Inflammatory macrophage treated with lipopolysaccharide for 4 hours (primary cell): ENCODE results near the gene MRPL12.
A peak's percentile ranks its signal among the peaks of the same experiment; 100 is the strongest.

Experiments used
- DNase-seq: peaks from one replicate; pipeline ENCODE4 v3.0.0-alpha.2; 2020

The MRPL12 gene

DNA sequence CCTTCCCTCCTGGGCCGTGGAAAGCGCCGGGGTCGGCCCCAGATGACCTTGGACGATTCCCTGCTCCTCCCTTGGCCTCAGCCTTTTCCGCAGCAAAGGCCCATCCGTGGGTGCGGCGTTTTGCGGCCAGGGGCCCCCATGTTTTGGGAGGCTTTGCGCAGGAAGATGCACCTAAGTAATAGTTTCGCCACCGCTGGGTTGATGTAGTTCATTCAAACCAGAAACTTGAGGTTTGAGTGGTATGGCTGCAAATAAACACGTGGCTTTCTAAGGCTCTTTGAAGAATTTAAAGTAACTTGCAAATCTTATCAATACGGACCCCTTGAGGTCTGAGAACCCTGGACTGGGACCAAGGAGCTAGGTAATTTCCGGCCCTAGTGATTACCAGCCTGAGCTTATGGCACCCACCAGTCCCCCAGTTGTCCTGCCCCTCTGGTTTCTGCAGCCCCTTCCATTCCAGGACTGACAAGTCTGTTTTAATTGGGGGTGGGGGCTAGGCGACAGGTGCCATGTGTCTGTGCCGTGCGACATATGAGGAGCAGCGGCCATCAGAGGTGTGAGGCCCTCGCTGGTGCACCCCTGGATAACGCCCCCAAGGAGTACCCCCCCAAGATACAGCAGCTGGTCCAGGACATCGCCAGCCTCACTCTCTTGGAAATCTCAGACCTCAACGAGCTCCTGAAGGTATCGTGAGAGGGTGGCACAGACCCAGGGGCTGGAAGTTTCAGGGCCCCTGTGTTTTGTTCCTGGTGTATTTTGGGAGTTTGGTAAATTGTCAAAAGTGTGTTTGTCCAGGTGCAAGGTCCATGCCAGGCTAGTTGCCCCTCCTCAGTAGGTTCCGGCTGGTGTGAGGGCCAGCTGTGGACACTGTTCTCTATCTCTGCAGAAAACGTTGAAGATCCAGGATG lies 834 bp downstream of the MRPL12 start:
- no peak for DNase-seq

DNA sequence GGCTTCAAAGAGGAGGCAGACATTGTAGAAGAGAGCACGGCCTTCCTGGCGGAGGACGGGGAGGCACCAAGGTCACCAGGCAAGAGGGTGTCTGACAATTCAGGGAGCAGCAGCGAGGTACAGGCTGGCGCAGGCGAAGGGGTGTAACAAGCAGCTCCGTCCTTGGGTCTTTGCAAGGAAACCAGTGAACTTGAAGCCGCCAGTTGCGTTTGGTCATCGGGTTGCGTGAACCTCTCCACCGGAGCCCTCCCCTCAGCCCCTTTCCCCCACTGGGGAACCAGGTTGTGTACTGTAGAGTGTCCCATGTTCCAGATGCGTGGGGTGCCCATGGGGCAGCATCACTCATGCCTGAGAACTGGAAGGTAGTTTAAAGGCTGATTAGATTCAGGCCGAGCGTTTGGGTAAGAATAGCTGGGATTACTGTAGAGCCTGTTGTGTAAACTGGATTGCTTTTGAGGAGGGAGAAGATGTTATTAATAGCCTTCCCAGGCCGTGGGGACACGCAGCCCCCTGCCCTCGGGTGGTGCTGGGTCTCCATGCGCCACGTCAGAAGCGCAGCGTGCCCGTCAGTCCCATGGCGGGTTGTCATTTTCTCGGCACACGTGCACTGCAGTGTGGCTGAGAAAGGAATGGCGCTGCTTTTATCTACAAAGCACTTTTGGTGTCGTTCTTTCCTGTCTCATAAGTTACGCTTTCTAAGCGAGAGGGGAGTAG lies 2.5 kb downstream of the MRPL12 start:
- no peak for DNase-seq

DNA sequence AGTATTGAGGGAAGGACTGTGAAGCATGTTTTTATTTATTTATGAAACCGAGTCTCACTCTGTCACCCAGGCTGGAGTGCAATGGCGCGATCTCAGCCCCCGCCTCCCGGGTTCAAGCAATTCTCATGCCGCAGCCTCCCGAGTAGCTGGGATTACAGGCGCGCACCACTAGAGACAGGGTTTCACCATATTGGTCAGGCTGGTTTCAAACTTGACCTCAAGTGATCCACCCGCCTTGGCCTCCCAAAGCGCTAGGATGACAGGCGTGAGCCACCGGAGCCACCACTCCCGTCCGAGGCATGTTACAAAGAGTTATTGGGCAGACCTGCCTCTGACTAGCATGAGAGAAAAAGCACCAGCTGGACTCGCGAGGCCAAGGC lies 3.1 kb downstream of the MRPL12 start:
- no peak for DNase-seq

DNA sequence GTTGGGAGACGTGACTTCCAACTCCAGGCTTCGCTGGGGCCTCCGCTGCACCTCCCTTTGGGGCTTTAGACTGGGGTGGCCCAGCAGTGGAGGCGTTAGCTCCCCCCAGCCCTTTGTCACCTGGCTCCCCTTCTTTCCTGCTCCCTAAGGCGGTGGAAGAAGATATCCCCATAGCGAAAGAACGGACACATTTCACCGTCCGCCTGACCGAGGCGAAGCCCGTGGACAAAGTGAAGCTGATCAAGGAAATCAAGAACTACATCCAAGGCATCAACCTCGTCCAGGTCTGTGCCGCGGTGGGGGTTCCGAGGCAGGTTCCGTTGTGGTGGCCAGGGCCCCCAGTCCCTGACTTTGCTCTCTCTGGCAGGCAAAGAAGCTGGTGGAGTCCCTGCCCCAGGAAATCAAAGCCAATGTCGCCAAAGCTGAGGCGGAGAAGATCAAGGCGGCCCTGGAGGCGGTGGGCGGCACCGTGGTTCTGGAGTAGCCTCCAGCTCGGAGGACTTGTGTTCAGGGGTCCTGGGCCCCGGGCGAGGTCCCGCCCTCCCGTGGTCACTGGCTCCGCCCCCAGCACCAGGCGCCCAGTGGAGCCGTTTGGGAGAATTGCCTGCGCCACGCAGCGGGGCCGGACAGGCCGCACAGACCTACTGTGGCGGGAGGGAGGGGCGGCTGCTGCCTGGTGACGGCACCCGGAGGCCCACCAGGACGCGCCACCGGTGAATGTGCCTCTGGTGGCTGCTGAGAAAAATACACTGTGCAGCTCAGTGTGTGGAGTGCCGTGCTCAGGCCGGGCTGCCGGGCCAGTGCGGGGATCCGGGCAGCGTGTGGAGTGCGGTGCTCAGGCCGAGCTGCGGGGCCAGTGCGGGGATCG lies 3.8 kb downstream of the MRPL12 start:
- no peak for DNase-seq

DNA sequence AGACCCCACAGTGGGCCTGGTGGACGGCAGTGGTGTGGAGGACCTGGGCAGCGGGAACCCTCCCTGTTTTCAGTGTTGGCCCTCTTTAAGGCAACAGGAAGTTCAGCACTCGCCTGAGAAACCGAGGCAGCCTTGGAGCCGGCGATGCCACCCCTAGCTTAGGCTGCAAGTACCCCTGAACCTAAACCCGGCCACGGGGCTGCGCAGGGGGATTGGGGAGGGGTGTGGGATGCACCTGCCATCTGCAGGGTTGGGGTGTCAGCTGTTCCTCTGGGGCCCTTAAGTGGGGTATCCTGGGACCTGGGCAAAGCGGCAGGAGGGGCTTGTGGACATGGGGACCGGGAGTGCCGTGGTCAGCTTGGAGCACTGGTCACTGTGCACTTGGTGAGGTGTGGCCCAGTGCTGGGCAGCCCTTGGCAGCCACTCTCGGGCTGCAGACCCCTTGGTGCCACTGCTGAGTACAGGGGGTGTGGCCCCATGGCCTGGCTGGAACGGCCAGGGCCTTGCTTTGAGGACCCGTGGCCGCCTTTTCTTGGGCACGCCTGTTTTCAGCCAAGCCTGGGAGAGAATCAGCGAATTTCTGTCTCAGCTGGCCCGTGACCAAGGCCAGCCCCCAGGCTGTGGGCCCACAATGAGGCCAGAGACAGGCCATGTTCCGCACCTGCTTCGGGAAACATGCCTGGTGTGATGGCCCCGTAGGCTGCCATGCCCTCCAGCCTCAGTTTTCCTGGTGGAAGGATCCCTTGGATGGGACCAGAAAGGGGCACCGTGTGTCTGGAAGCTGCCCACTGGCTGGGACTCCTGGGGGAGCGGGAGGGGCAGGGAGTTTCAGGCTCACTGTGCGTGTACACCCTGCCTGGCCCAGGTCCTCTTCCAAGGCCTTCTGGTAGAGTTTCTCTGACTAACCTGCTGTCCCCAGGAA lies 4.8 kb downstream of the MRPL12 start:
- DNase-seq = no peak

DNA sequence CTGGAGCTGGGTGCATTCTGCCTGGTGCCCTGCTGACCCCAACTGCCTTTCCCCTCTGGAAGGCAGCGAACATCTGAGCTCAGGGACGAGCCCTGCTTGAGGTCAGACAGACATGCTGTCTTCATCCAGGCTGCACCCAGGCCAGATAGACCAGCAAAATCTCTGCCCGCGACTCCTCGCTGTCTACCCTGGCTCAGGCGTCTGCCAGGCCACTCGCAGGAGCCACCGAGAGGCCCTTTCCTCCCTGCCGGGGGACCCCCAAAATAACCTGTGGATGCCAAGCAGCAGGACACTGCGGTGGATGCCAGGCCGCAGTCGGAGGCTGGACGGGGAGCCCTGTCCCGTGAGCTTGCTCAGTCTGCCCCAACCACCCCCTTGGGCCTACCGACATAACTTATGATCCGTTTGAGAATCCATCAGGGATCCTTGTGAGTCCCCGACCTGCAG lies 5.6 kb downstream of the MRPL12 start:
- no peak for DNase-seq

DNA sequence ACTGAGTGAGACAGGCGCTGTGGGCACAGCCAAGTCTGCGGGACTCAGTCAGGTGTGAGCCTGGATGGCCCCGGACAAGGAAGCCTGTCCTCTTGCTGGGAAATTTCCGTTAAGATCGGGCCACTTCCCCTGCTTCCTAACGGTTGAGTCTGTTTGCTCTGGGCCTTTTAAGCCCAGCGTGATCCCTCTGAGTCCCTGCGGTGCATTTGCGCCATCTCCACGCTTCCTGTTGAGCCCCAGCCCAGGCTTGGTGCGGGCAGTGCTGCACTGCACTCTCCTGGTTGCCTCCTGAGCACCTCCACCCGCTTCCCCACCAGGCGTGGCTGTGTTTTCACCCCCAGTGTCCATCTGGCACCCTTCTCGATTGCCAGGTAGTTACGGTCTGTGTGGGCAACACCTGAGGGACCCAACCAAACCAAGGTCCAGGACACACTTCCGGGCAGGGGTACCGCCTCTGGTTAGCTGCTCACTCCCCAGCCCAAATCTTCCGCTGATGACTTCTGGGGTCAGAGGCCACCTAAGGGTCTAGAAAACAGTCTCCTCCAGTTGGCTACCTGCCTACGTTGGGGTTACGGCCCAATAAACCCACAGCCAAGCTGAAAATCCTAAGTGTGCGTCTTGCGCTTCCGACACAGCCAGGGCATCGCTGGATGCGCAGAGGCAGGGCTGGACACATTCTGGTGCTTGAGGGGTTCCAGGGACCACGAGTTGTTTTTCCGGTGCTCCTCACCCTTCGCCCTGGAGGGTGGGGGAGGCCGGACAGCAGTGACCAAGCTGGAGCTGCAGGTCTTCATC lies 7.5 kb downstream of the MRPL12 start:
- peak; percentile 41 for DNase-seq

DNA sequence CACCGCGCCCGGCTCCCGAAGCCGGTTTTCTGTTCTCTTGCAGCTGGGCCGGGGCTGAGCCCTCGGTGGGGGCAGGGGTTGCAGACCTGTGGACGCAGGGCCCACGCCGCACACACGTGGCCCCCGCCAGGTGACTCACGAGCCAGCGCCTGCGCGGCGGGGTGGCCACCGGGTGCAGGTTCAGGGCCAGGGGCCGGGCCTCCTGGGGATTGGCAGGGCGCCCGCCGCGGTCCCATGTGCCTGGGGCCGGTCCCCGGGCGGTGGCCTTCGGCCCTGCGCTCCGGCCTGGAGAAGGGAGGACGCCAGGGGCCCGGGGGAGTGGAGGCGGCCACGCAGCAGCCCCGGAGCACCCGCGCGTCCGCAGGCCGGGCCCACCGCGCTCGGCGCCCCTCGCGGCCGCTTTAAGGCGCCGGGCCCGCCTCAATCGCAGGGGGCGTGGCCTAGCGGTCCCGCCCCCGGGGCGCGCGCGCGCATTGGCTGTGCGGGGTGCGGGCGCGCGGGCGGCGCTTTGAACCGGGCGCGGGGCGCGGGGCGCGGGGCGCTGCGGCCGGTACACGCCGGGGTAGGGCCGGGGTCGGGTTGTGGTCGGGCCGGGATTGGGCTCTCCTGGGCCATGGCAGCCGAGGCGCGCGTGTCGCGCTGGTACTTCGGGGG lies 8.8 kb downstream of the MRPL12 start, which contains the start of gene SLC25A10:
Gene SLC25A10, plus strand, starts transcription at position 471 of the 654 bp plus-strand sequence. Its CDS starts 143 bp downstream, at position 614.
- DNase-seq = peak; percentile 69

DNA sequence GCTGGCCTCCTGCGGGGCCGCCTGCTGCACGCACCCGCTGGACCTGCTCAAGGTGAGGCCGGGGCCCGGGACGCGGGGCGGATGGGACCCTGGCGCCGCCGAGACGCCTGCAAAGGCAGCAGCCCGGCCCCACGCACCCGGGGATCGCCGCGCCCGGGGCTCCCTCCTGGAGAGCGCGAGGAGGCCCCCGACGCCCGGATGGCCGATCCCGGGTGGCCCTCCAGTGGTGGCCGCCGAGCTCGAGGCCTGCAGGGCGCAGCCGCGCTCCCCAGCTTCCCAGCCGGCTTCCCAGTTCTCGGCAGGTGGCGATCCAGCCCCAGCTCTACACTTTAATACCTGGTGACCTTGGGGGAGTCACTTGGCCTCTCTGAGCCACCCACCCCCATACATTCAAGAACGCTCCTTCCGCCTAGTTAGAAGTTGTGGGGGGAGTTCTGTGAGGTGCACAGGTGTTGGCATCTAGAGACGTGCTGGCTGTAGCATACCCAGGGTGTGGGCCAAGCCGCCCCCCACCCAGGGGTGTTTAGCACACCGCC lies 9.4 kb downstream of the MRPL12 start:
- DNase-seq = no peak

DNA sequence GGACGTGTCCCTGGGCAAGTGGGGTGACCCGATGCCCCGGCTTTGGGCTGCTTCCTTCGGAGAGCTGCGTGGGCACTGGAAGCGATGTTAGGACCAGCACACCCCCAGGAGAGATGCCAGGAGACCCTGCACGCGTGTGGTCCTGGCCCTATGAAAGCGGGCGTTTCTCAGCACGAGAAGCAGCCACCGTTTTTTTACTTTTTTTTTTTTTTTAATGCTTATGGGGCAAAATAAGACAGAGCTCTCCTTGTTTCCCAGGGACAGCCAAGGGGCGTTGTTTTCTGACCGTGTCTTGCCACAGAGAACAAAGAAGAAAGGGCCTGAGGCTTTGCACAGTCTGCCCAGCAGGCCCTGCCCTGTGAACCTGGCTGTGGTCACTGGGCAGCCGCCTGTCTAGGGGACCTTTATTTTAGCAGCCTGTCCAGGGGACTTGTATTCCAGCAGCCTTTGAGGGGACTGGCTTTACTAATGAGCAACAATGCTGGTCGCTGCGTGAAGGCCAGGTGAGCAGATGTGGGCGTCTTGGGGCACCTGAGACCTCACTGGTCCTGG lies 9.9 kb downstream of the MRPL12 start:
- DNase-seq = no peak

DNA sequence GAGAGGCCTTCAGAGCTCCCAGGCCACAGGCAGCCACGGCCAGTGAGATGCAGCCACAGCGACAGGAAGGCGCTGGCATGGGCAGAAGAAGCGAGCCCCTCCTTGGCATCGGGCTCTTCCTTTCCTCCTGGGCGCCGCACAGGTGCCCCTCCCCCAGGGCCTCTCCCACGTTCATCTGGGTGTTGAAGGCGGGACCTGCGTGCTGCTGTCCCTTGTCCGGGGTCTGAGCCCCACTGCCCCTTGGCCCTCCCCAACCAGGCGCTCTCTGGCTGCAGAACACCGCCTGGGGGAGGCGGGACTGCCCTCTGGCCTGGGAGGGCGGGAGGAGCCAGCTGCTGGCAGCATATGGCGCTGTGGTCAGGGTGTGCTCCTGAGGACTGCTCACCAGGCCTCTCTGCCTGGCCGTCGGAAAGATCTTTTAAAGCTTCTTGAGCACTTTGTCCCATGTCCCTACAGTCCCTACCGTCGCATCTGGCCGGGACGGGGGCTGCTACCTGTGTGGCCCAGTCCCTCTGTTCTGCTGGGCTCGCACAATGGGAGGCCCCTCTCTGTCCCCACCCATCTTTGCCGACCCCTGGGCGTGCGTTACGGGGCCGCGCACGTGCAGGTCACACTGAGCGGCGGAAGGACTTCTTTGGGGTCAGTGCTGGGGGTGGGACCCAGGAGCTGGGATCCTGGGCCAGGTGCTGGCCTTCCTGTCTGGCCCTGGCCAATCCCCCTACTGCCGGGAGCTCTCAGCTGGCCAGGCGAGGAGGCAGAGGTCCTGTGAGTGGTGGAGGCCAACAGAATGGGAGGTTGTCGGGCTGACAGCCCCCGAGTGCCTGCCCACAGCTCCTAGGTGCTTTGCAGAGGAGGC lies 10.6 kb downstream of the MRPL12 start:
- DNase-seq = no peak

DNA sequence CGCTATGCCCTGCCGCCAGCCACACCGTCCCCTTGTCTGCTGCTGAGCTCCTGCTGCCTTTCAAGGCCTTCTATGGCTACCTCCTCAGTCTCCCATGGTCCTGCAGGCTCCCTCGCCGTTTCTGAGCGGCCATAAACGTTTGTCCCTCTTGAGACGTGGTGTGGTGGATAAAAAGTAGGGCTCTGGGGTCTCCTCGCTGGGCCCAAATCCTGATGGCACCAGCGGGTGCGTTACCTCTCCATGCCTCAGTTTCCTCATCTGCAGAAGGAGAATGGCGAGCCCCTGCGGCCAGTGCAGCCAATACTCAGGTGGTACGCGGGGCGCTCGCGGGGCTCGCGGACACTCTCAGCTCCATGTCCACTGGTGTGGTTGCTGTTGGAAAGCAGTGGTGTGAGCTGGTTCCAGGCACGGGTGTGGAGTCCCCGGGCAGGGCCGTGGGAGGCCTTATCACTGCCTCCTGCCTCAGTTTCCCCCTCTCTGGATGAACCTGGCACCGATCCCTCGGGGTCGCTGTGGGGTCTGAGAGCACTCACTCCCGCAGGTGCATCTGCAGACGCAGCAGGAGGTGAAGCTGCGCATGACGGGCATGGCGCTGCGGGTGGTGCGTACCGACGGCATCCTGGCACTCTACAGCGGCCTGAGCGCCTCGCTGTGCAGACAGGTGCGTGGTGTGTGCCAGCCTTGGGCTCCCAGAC lies 11.4 kb downstream of the MRPL12 start:
- no peak for DNase-seq

DNA sequence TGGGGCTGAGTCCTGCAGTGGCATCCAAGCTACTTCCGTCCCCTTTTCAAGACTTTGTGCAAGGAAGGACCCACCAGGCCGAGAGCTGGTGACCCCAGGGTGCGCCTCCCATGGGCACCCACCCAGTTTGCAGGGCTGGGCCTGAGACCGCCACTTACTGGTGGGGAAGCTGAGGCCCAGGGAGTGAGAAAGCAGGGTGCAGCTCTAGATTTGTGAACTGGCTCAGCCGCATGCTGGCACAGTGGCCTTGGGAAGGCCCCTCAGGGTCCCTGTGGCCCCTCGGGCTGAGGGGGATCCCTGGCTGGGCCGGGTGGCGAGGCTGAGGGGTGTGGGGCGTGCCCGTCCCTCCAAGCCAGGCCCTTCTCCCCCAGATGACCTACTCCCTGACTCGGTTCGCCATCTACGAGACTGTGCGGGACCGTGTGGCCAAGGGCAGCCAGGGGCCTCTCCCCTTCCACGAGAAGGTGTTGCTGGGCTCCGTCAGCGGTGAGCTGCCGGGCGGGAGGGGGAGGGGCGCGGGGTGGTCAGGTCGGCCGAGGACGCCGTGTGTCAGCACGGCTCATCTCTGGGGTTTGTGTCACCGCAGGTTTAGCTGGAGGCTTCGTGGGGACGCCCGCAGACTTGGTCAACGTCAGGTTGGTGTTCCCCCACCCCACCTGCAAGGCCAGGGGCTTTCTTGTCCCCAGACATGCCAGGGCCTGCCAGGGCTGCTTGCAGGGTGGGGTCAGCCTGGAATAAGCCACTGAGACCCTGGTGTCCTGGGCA lies 12.1 kb downstream of the MRPL12 start:
- no peak for DNase-seq

DNA sequence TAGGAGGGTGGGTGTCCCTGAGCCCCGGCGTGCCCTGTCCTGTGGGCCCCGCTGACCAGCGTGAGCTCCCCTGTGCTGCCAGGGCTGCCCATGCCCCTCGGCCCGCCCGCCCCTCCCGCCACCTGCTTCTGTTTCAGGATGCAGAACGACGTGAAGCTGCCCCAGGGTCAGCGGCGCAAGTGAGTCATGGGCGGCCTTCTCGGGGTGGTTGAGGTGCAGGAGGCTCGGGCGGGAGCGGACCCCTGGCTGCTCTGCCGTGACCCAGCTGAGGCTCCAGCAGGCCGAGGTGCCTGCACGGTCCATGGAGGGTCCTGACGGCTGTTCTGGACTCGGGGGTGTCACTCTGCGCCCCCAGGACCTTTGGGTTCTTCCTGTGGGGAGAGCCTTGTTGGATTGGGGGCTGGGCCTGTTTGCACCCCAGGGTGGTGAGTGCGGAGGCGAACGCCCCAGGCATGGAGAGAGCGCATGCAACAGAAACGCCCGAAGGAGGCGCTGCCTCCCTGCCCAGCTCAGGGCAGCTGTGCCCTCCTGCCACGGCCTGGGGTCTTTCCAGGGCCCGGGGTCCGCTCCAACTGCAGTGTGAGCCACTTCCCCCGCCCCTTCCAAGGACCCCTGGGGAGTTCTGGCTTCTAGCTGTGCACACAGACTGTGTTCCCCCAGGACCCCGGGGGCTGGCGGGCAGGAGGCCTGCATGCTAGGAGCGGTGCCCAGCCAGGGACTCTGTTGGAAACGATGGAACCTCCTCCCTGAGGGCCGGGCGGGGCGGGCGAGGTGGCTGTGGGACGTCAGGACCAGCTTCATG lies 12.9 kb downstream of the MRPL12 start:
- DNase-seq = no peak

DNA sequence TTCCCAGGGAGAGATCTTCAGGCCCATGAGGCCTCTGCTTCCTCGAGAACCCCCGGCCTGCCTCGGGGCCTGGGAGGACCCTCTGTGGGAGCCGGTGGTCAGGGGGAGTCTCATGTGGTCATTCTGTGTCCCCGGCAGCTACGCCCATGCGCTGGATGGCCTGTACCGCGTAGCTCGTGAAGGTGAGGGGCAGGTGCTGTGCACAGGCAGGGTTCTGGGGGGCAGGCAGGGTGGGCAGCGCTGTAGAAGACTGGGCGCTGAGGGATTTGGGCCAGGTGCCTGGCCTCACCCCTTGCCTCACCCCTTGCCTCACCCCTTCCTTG lies 13.5 kb downstream of the MRPL12 start:
- no peak for DNase-seq

DNA sequence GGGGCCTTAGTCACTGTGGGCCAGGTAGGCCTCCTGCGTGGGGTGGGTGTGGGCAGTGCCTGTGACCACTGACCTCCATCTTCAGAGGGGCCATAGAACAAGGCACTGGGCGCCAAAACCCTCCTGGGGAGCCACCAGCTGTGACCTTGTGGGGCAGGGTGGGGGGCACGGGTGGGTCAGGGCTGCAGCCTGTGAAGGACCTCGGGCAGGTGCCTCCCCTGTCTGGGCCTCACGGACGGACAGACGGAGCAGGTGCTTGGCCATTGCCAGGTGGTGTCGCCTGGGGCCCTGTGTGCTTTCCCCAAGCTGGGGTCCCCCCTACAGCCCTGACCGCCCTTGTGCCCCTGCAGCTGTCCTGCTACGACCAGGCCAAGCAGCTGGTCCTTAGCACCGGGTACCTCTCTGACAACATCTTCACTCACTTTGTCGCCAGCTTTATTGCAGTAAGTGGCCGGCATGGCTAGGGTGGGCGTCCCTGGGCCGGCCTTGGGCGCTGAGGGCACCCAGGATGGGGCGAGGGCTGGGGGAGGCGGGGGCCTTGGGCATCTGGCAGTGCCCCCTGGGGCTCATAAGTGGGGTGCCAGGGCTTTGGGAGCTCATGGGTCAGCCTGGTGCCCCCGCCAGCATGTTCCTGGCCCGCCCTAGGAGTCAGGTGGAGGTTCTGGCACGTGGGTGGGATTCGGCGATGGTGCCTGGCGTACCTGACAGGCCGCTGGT lies 14.0 kb downstream of the MRPL12 start:
- DNase-seq = no peak
